HG02852 (cell line): ENCODE measurements around the gene MORF4L1.
"Not testable (repeated sequence)": the region's sequence is repeated elsewhere in the genome, so short reads cannot be mapped to it uniquely, and the experiment has no call there.

Source experiments
- ATAC-seq: cut with Tn5 transposase; IDR thresholded peaks from one replicate; pipeline ENCODE4 v1.9.1; 2021; ENCODE audit warnings: mild to moderate bottlenecking, moderate library complexity; ENCODE audit not compliant: unreplicated experiment

The MORF4L1 gene

GRCh38 chr15:78855746-78856145 is 16.9 kb upstream of the MORF4L1 start:
- no peak for ATAC-seq

DNA sequence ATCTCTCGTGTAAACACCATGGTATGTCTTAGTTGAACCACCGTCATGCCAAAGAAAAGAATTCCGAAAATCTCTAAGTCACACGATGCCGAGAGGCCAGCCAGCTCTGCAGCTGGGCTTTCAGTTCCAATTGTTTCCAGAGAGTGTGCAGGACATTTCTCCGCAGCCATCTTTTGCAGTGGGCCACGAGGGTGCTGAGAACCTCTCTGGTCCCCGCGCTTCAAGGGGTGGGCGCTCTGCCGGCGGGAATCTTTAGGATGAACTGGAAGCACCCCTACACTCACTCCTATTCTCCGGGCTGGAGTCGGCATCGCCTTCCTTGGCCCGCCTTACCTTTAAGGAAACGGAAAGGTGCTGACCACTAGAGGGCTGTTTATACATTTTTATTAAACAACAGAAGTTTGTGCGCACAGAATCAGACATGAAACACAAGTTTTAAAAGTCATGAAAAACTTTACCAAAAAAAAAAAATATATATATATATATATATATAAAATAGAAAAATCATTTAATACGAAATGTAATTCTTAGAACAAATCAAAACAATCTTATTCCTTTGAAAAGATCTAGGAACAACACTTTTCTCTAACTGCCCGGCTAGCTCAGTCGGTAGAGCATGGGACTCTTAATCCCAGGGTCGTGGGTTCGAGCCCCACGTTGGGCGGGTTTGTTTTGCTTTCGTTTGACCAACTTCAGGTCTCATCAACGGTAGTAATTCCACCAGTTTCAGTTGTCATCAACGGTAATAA is 12.5 kb upstream of the MORF4L1 start:
- ATAC-seq, result peak; percentile 84

- not testable (repeated sequence) for ATAC-seq
Measured at GRCh38 chr15:78865585-78865984, 7.1 kb upstream of the MORF4L1 start.

DNA sequence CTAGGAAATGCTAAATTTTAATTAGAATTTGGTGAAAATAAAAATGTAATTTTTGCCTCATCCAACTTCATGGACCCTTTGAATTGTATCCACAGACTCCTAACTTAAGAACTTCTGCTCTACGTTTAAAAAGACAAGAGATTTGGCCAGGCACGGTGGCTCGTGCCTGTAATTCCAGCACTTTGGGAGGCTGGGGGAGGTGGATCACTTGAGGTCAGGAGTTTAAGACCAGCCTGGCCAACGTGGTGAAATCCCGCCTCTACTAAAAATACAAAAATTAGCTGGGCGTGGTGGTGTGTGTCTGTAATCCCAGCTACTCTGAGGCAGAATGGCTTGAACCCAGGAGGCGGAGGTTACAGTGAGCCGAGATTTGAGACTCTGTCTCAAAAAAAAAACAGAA is 6.7 kb upstream of the MORF4L1 start:
- not testable (repeated sequence) for ATAC-seq

GRCh38 chr15:78866803-78867202 is 5.9 kb upstream of the MORF4L1 start:
- ATAC-seq, result no peak

DNA sequence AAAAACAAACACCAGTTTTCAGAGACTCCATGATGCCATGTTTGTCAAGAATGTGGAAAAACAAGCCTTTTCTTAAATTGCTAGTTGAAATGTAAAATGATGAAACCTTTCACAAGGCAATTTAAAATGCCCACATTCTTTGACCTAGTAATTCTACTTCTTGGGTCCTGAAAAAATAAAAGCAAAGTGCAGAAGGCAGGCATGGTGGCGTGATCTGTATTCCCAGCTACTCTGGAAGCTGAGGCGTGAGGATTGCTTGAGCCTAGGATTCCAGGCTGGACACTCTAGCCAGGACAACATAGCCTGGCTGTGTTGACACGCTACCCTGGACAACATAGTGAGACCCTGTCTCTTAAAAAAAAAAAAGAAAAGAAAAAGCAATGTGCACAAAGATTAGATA is 4.3 kb upstream of the MORF4L1 start:
- ATAC-seq, result no peak

GRCh38 chr15:78871483-78872127 is 1.1 kb upstream of the MORF4L1 start:
- not testable (repeated sequence) for ATAC-seq

DNA sequence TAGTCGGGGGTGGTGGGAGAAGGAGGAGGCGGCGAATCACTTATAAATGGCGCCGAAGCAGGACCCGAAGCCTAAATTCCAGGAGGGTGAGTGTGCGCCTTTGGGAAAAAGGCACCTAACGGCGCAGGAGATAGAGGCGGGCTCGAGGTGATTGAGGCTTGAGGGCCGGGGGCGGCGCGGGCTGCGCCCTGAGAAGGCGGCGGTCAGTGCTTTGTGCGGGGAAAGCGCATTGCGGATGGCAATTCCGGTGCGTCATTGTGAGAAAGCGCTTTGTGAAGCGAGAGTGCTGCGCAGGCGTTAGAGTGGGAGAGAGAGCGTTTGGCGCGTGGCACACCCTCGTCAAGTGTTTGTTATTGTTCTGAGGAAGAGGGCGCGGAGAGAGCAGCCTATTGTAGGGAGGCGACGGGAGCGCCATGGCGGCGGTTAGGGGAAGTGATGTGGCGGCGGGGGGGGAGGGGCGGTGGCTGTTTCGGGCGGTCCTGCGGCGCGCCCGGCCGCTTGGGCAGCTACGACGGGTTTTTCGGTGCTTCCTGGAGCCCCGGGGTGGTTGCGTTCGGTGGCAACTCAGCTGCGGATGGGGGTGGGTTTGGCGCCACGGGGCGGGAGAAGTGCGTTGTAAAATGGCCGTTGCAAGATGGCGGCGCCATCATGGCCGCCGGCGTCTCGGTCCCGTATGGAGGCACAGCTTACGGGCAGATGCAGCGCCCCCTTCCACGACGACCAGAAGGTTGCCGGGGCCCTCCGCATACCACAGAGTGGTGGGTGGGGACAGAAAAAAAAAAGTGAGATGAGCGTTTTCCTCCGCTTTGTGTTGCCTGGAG is 492 bp downstream of the MORF4L1 start:
- peak; percentile 67 for ATAC-seq

GRCh38 chr15:78873793-78874765 is 1.4 kb downstream of the MORF4L1 start:
- no peak for ATAC-seq

DNA sequence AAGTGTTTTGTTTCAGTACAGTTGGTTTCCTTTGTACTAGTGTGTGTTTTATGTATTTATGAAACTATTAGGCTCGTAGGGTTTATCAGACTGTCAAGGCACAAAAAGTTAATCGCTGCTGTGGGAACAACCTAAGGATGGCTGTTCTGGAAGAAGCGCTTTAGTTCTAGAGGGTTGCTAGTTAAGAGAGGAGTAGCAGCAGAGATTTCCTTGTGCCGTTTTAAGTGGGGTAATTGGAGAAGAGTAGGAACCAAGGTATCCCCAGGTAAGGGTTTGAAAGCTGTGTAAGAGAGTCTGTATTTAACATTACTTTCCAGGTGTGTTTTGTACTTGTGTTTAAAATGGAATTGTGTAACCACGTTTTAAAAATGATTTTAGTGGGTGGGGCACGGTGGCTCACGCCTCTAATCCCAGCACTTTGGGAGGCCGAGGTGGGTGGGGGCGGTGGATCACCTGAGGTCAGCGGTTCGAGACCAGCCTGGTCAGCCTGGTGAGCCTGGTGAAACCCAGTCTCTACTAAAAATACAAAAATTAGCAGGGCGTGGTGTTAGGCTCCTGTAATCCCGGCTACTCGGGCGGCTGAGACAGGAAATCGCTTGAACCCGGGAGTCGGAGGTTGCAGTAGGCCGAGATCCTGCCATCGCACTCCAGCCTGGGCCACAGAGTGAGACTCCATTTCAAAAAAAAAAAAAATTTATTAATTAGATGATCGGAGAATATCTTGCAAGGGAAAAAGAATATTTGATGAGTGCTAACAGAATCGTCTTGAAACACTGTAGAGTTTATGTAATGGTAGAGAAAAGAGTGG is 2.6 kb downstream of the MORF4L1 start:
- ATAC-seq, result no peak

DNA sequence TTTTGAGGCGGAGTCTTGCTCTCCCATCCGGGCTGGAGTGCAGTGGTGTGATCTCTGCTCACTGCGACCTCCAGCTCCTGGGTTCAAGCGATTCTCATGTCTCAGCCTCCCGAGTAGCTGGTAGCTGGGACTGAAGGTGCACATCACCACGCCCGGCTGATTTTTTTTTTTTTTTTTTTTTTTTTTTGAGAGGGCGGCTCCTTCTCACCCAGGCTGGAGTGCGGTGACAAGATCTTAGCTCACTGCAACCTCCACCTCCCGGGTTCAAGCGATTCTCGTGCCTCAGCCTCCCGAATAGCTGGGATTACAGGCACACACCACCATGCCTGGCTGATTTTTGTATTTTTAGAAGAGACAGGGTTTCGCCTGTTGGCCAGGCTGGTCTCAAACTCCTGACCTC is 4.3 kb downstream of the MORF4L1 start:
- not testable (repeated sequence) for ATAC-seq

DNA sequence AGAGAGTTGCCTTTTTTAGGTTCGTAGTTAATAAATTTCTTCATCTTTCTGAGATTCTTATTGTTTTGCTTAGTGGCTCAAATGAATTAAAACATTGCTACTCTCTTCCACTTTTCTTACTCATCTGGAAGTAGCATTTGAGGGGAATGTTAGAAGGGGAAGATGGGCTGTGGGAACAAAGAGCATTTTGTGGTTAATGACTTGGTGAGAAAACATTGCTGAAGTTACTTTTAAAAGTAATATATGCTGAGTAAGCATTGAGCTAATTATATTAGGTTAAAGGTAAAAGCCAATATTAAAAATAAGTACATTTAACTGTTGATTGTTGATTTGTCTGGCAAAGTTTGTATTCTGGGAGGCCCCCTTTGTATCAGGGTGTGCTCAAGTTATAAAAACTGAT is 5.7 kb downstream of the MORF4L1 start:
- no peak for ATAC-seq

- ATAC-seq, result no peak
Measured at GRCh38 chr15:78879517-78880241, 7.0 kb downstream of the MORF4L1 start.

- ATAC-seq, result no peak
Measured at GRCh38 chr15:78880242-78880533, 7.5 kb downstream of the MORF4L1 start.

DNA sequence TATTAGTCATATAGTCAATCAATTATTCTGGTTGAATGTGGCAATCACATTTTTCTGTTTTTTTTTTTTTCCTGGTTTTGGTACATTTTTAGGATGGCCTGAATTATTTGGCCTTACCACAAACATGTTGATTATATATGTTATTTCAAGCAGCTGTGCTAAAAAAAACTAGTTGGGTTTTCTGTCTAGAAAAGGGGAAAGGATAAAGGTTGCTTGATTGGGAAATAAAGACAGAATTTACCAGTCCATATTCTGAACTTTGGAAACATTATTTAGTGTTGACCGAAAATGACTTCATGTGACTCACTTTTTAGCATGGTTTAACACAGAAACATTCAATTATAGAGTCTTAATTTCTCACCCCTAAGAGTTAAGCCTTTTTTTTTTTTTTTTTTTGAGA is 8.1 kb downstream of the MORF4L1 start:
- no peak for ATAC-seq

DNA sequence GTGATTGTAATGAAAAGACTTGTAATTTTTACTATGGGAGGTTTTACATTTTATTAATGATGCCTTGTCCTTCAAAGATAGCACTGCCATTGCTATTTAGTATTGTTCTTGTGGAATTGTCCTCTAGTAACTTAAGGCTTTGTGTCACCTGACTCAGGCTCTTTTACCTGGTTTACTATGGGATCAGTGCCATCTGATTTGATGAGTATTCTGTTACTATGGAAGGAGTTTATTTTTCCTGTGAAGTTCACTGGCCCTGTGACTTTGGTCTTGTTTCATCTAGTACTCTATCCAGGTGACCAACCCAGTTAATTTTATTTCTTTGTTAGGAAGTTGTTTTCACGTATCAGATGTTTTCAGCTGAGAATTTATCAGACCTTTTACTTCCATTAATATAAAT is 9.0 kb downstream of the MORF4L1 start:
- no peak for ATAC-seq

- ATAC-seq, result no peak
Measured at GRCh38 chr15:78889000-78889399, 16.3 kb downstream of the MORF4L1 start.

DNA sequence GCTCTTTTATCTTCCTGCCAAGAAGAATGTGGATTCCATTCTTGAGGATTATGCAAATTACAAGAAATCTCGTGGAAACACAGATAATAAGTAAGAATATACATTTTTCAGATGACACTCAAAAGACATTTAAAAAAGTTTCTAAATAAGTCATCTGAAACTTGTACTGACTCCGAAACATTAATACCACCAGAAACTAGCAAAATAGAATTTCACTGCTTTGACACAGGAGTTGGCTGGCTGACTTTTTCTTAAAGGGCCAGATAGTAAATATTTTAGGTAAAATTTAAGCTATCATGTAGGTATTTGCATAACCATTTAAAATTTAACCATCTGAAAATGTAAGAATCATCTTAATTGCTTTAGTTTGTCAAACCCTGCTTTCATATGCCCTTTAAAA is 20.8 kb downstream of the MORF4L1 start:
- no peak for ATAC-seq

GRCh38 chr15:78895471-78895870 is 22.8 kb downstream of the MORF4L1 start:
- no peak for ATAC-seq
